ENCODE data around the gene USP28.
A peak's percentile ranks its signal among the peaks of the same experiment; 100 is the strongest.
"Not testable (repeated sequence)": the region's sequence is repeated elsewhere in the genome, so short reads cannot be mapped to it uniquely, and the experiment has no call there.

Gene USP28, protein sequence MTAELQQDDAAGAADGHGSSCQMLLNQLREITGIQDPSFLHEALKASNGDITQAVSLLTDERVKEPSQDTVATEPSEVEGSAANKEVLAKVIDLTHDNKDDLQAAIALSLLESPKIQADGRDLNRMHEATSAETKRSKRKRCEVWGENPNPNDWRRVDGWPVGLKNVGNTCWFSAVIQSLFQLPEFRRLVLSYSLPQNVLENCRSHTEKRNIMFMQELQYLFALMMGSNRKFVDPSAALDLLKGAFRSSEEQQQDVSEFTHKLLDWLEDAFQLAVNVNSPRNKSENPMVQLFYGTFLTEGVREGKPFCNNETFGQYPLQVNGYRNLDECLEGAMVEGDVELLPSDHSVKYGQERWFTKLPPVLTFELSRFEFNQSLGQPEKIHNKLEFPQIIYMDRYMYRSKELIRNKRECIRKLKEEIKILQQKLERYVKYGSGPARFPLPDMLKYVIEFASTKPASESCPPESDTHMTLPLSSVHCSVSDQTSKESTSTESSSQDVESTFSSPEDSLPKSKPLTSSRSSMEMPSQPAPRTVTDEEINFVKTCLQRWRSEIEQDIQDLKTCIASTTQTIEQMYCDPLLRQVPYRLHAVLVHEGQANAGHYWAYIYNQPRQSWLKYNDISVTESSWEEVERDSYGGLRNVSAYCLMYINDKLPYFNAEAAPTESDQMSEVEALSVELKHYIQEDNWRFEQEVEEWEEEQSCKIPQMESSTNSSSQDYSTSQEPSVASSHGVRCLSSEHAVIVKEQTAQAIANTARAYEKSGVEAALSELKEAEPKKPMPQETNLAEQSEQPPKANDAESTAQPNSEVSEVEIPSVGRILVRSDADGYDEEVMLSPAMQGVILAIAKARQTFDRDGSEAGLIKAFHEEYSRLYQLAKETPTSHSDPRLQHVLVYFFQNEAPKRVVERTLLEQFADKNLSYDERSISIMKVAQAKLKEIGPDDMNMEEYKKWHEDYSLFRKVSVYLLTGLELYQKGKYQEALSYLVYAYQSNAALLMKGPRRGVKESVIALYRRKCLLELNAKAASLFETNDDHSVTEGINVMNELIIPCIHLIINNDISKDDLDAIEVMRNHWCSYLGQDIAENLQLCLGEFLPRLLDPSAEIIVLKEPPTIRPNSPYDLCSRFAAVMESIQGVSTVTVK

DNA sequence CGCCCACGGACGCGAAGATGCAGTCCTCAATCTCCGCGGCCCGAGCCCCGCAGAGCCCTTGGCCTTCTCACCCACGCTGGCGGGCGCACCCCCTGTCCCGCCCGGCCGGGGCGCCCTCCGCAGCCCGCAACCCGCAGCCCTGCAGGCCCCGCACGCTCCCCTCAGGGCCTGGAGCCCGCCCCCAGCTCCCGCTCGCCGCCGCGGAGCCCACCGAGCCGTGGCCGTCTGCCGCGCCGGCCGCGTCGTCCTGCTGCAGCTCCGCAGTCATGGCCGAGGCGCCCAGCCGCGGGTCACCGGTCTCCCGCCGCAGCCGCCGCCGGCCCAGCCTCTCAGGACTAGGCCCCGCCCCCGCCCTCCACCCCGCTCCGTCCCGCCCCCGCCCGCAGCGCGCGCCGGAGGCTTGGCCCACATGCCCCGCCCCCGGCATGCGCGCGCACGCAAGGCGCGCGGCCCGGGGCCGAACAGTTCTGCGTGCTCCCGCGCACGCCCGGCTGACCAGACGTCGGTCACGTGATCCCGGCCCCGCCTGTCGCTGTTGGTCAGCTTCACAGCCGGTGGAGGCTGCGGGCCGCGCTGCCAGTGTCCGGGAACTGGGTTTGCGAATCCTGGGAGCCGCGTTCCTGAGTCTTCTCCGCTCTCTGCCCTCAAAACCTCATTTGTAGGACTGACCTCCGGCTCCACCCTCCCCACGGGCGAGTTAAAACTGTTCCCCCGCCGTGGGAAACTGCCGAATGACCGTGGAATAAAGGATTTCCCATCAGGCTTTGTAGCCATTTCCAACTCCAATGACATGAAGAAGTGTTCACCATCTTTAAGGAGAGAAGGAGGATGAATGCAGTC is at the start of gene USP28:
TSS of gene USP28 (minus strand) at position 339 of the 840 bp plus-strand sequence. CDS start at position 268, 71 bp downstream.
- in situ Hi-C loops (cut with MboI; ENCODE audit: low pct_unique_long_range_greater_than_20kb, low sequenced_read_pairs) = no loop called here
- DNase-seq = peak; percentile 86

DNA sequence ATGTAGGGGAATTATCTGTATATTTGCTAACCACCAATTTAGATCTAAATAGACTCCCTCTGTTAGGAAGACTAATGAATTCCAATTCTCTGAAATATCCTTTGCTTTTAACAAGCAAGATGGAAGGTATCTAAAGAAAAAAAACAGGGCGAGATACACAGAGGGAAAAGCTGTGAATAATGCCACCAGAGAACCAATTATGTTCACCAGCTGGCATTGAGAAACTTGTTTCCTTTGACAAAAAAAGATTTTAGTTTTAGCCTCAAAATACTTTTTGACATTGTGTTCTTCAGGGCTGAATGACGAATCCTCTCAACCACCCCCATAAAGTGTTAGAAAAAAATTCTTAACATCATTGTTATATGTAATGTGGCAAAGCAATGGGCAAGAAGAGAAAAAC is 48.2 kb upstream of the USP28 start:
- in situ Hi-C loops (cut with MboI; ENCODE audit: low pct_unique_long_range_greater_than_20kb, low sequenced_read_pairs) = no loop called here
- DNase-seq = no peak

DNA sequence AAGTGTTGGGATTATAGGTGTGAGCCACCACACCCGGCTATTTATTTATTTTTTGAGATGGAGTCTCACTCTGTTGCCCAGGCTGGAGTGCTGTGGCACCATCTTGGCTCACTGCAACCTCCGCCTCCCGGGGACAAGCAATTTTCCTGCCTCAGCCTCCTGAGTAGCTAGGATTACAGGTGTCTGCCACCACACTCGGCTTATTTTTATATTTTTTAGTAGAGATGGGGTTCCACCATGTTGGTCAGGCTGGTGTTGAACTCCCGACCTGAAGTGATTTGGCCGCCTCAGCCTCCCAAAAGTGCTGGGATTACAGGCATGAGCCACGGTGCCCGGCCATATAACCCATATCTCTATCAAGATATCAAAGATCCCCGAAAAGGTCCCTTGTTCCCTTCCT is 36.1 kb upstream of the USP28 start:
- DNase-seq; in situ Hi-C loops (cut with MboI; ENCODE audit: low pct_unique_long_range_greater_than_20kb, low sequenced_read_pairs): not testable (repeated sequence)

DNA sequence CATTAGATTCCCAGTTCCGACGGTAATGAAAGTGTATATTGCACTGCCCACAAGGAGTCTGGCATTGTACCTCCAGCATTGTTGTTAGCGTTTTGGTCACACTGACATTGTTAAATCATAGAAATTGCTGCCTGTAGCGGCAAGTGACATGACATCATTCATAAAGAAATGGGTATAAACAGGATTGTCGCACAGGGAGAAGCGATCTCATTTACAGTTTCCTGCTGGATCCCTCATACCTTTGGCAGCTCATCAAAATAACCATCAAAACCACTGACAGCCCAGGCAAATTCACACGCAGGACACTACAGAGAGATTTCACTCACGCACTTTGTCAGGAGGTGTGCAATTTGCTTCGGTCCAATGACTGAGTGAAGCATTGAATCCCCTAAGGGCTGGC is 32.7 kb upstream of the USP28 start:
- in situ Hi-C loops (cut with MboI; ENCODE audit: low pct_unique_long_range_greater_than_20kb, low sequenced_read_pairs) = no loop called here
- no peak for DNase-seq

DNA sequence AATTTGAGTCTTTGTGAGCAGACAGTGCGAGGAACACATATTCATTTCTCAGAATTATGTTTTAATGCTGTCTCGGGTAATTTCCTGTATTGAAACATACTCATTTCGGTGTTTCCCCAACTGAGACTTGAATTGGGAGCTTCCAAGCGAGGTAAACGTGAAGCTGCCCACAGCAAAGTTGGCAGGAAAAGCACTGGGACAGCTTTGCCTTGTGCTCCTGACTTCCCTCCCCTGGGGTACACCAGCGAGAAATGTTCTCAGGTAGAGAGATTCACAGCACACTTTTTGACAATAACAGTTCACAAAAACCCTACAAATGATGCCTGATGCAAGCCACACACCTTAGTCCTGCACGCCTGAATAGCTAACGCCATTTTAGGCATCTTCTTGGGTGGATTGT is 32.3 kb upstream of the USP28 start:
- in situ Hi-C loops (cut with MboI; ENCODE audit: low pct_unique_long_range_greater_than_20kb, low sequenced_read_pairs) = no loop called here
- no peak for DNase-seq

DNA sequence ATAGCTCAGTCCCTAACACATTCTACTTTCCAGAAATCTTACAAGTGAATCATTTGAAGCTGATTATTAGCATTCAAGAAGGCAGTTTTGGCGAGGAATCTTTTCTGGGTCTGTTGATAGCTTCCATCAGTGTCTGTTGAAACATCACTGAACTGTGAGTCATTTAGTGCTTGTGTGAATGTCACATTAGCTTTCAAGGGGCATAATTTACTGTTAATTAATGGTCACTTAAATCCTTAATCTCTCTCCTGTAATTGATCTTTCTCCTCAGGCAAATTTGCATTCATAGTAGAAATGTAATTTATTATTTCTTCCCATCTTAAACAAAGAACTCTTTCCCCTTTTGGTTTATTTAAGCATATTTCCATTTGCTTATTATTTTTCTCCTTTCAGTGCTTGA is 31.8 kb upstream of the USP28 start:
- in situ Hi-C loops (cut with MboI; ENCODE audit: low pct_unique_long_range_greater_than_20kb, low sequenced_read_pairs) = no loop called here
- no peak for DNase-seq

DNA sequence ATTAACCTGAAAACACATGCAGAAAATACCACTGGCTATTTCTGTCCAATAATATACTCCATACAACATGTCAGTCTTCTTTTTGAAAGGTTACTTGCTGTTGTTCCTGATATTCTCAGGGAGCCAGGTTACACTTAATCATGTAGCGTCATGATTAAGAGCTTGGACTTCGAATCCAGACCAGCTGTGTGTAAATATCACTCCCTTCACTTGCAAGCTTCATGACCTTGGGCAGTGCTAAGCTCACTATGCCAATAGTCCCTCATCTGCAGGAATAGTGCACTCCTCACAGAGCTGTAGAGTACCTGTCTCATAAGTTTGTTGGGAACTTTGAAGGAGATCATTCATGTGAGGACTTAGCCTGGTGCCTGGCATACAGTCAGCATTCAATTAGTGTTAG is 31.1 kb upstream of the USP28 start:
- DNase-seq = no peak
- in situ Hi-C loops (cut with MboI; ENCODE audit: low pct_unique_long_range_greater_than_20kb, low sequenced_read_pairs) = no loop called here

DNA sequence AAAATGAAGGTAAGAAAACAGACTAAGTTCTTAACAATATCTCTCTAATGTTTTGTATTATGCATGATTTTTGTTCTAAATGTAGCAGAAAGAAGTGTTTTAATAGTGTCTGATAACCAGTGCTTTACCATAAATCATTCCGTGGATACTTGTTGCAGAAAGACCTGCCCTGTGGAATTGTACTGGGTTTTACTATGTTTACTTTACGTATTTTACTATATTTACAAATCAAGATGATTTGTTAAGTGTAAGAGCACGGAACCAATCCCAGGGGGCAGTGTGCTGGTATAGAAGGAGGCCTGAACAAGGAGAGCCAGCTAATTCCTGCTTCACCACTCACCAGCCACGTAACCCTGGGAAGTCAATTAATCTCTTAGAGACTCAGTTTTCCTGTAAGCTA is 30.7 kb upstream of the USP28 start:
- no peak for DNase-seq
- in situ Hi-C loops (cut with MboI; ENCODE audit: low pct_unique_long_range_greater_than_20kb, low sequenced_read_pairs) = no loop called here

DNA sequence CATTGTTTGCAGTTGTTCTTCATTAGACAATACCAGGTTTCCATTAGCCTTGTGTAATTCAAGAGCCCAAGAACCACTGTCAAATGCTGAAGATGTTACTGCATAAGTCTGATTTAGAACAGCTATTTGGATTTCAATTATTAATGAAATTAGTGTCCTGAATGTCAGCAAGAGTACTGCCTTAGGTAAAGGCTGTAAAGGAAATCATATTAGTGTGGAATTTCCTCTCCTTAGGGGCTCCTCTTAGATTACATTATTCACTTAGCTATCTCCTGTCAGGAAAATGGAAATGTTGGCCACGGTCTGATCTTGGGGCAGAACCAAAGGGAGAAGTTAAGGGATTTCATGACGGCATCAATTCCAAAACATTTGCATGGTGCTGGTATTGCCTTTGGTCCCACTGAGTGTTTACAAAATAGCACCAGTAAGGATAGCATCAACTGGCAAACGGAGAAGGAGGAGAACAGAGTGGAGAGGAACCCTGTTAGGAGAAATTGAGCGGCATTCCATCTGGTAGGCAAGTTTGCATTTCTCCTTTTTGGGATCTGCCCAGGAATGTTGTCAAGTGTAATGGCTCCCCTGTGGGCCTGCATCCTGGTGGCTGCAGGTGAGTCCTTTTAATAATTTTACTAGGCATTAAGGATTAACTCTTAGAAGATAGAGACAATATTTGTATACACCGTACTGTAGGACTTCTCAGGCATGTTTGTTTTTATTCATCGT is 29.2 kb upstream of the USP28 start, which contains the start of gene HTR3B:
TSS of gene HTR3B (plus strand) at position 418 of the 723 bp plus-strand sequence. CDS start at position 556, 138 bp downstream.
- in situ Hi-C loops (cut with MboI; ENCODE audit: low pct_unique_long_range_greater_than_20kb, low sequenced_read_pairs) = no loop called here
- no peak for DNase-seq

DNA sequence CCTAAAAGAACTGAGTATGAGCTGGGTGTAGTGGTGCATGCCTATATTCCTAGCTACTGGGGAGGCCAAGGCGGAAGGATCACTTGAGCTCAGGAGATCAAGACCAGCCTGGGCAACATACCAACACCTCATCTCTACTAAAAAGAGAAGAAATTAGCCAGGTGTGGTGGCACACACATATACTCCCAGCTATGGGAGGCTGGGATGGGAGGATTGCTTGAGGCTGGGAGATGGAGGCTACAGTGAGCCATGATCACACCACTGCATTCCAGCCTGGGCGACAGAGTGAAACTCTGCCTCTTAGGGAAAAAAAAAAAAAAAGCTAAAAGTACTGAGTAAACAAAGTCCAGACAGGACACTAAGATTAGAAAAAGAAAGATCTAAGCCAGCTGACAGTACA is 25.8 kb upstream of the USP28 start:
- in situ Hi-C loops (cut with MboI; ENCODE audit: low pct_unique_long_range_greater_than_20kb, low sequenced_read_pairs) = no loop called here
- DNase-seq = no peak

DNA sequence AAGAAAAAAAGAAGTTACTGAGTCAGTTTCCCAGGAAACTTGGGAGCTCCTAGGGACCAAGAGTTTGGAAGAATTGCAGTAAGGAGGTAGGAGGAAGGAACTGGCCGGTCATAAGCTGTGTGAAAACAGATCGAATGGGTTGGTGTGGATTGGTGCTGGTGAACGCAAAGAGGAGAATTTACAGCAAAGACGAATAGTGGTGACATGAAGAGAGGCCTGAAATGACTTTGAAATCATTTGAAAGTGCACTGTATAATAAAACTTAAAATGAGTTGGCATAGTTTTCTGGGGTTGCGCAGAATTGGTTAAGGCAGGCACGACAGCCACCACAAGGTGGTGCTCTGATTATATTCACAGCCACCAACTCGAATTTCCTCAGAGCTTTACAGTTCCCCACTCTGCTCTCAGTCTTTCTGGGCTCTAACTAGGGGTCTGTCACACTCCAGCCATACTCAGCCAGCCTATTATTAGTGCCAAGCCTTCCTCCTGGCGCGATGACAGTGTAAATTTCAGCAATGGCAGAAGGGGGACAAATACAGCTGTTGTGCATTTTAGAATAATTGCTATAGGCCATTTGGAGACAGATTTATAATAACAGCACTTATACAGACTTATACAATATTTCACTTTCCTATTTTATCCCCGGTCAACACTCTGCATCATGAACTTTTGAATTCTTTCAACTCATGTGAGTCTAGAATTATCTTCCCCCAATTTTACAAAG is 20.9 kb upstream of the USP28 start:
- in situ Hi-C loops (cut with MboI; ENCODE audit: low pct_unique_long_range_greater_than_20kb, low sequenced_read_pairs) = no loop called here
- DNase-seq = peak; percentile 59

DNA sequence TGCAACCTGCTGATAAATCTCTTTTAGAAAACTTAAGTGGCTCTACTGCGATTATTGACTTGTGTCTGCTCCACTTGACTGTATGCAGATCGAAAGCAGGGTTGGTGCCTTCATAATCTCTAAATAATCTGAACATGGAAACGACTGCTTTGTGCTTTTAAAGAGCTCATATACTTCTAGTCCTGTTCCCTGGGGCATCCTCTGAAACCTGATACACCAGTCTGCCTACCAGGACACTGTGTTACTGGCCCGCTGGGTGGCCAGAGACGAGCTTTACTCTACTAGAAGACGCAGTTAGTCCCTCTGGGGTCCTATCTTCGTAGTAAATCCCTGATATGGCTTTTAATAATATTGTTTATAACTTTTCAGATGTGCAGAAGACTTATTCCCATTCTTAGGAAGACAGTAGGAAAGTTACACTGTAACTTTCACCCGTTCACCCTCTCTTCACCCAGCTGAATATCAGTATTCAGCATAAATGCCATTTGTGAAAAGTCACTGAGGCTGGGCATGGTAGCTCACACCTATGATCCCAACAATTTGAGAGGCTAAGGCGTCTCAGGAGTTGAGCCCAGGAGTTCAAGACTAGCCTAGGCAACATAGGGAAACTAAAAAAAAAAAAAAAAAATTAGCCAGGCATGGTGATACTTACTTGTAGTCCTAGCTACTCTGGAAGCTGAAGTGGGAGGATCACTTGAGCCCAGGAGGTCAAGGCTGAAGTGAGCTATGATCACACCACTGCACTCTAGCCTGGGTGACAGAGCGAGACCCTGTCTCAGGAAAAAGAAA is 20.2 kb upstream of the USP28 start:
- no peak for DNase-seq

DNA sequence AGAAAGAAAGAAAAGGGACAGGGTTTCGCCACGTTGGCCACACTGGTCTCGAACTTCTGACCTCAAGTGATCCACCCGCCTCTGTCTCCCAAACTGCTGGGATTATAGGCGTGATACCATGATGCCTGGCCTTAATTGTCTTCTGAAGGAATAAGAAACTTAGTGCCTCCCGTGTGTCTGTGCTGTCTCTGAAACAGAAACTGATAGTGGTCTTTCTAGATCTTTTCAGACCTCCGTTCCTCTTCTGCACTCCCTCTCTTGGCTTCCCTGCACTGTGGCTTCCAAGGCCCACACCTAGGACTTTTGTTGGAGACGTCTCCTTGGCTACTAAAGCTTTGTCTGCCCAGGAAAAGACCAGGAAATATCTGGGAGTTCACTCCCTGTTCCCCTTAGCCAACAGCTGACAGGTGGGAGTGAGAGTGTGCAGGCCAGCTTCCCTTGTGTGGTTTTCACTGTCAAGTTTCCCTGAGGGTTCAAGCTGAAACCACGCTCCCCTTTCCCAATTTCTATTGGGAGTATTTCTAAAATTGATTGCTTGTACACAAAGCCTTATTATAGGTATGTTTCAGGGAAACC is 19.1 kb upstream of the USP28 start:
- in situ Hi-C loops (cut with MboI; ENCODE audit: low pct_unique_long_range_greater_than_20kb, low sequenced_read_pairs) = no loop called here

More for the DNA sequence above, 20.2 kb upstream of the USP28 start:
- in situ Hi-C loops (cut with MboI; ENCODE audit: low pct_unique_long_range_greater_than_20kb, low sequenced_read_pairs) = no loop called here

DNA sequence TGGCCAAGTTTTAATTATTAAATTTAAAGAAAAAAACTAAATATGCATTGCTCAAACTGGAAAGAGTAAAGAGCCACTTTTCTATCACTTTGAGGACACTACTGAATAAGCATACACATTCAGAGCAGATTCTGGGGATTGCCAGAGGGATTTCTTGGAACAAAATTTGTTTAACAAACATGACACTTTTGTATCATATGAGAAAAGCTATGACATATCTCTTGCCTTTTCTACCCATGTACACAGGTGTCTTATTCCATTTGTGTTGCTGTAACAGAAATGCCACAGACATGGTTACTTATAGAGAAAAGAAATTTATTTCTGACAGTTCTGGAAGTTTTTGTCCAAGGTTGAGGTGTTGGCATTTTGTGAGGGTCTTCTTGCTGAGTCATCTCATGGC is 13.5 kb upstream of the USP28 start:
- DNase-seq = no peak
- in situ Hi-C loops (cut with MboI; ENCODE audit: low pct_unique_long_range_greater_than_20kb, low sequenced_read_pairs) = no loop called here

More for the DNA sequence above, 19.1 kb upstream of the USP28 start:
- DNase-seq = peak; percentile 31

DNA sequence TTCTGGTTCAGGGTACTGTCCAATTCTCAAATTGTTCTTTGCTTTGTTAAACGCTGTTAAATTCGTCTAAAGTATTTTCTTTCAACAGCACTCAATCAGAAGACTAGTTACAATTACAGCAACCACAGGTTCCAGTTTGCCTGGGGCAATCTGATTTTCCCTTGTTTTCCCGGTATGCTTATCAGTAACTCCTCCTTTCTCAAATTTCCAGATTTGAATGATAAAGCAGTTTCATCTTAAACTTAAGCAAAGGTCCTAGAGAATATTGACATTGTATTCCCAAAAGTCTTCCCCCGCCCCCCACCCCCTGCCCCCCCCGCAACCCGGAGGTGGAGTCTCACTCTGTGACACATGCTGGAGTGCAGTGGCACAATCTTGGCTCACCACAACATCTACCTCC is 10.5 kb upstream of the USP28 start:
- in situ Hi-C loops (cut with MboI; ENCODE audit: low pct_unique_long_range_greater_than_20kb, low sequenced_read_pairs) = no loop called here
- no peak for DNase-seq

DNA sequence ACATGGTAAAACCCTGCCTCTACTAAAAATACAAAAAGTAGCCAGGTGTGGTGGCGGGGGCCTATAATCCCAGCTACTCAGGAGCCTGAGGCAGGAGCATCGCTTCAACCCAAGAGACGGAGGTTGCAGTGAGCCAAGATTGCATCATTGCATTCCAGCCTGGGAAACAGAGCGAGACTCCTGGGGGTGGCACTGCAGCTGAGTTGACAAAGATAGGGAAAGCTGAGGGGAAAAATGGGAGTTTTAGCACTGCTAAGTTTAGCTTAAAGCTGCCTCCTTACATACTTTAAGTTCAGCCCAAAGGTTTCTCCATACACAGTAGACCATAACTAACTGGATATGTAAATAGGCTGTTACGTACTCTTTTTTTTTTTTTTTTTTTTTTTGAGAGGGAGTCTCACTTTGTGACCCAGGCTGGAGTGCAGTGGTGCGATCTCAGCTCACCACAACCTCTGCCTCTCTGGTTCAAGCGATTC is 9.0 kb upstream of the USP28 start:
- in situ Hi-C loops (cut with MboI; ENCODE audit: low pct_unique_long_range_greater_than_20kb, low sequenced_read_pairs) = no loop called here
- no peak for DNase-seq

Data from KBM-7 (cell line).